ENCODE results near the gene CORO7. TPM values are rescaled to one million over a fixed set of nuclear protein-coding genes. Genes with fewer than 3 reads are reported as not detected.

CORO7 gene
- total RNA-seq, 1 donor from 2014 or later, result 52.4 TPM

DNA sequence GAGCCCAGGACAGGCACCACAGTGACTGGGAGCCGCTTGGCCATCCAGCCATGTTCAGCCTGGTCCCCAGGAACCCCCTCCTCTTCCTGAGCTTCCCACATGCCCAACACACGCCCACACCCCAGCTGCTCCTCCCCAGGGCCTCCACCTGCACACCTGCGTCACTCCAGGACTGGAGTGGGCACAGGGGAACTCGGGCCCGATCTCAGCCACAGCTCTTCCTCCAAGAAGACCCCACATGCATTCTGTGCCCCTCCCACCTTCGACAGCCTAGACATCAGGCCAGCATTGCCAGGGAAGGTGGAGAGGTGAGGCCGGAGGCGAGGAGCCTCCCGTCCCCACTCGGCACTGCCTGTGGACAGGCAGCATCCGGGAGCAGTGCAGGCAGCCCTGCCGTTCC lies 50.8 kb downstream of the CORO7 start:
- Histone ChIP-seq H3K4me1 (peaks cover 19% of the 10 kb centered on the region), H3K4me3 (no peak overlapping the region), H3K9me3 (no peaks in the 10 kb centered on the region), H3K27ac (no peak overlapping the region), H3K27me3 (no peaks in the 10 kb centered on the region), H3K36me3 (peaks cover 44% of the 10 kb centered on the region)
- DNase-seq, result no peak
- no peak for ATAC-seq
- no peak for TF ChIP-seq CTCF (IDR thresholded peaks at IDR 0.05)
- intact Hi-C loops (cut with DNase I), result no loop called here

GRCh38 chr16:4365014-4365406 lies 51.4 kb downstream of the CORO7 start:
- no peak for ATAC-seq

GRCh38 chr16:4364196-4365013 lies 52.0 kb downstream of the CORO7 start:
- Histone ChIP-seq H3K4me1 (peaks cover 8% of the 10 kb centered on the region), H3K36me3 (peaks cover 44% of the 10 kb centered on the region), H3K27ac (no peak overlapping the region), H3K4me3 (no peak overlapping the region), H3K9me3 (no peaks in the 10 kb centered on the region), H3K27me3 (no peaks in the 10 kb centered on the region)
- intact Hi-C loops (cut with DNase I), result no loop called here
- DNase-seq (no peak), ATAC-seq (no peak)
- no peak for TF ChIP-seq CTCF (IDR thresholded peaks at IDR 0.05)

More at GRCh38 chr16:4365014-4365406, 51.4 kb downstream of the CORO7 start:
- Histone ChIP-seq H3K36me3 (peaks cover 44% of the 10 kb centered on the region), H3K27ac (no peak overlapping the region), H3K27me3 (no peaks in the 10 kb centered on the region), H3K4me1 (peaks cover 13% of the 10 kb centered on the region), H3K9me3 (no peaks in the 10 kb centered on the region), H3K4me3 (no peak overlapping the region)
- TF ChIP-seq CTCF (IDR thresholded peaks at IDR 0.05), result no peak
- no peak for DNase-seq
- intact Hi-C loops (cut with DNase I), result no loop called here

DNA sequence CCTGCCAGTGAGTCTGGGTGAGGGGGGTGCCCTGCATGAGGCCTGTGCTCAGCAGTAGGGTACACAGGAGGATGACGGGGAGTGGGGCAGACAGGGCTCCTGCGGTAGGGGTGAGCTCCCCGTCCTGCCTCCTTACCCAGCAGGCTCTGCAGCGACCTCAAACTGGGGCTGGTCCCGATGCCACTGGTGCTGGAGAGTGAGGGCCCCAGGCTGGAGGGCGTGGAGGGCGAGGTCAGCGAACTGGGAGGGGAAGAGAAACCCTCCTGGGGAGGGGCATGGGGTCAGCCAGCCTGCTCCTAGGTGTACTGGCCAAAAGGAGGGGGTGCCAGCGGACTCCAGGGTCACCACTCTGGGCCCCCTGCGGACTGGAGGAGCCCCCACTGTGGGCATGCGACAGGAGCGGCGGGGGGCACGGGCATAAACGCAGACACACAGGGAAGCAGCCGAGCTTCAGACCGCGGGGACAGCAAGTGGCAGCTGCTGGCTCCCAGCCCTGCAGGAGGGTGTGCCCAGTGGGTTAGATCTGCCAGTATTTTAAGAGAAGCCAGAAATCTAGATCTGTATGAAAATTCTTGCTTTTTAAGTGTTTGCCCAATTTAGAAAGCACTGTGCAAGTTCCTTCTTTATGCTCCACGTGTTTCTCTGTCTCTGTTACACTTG lies 53.8 kb downstream of the CORO7 start:
- Histone ChIP-seq H3K27me3 (no peaks in the 10 kb centered on the region), H3K4me3 (no peak overlapping the region), H3K27ac (no peak overlapping the region), H3K9me3 (no peaks in the 10 kb centered on the region), H3K4me1 (no peaks in the 10 kb centered on the region), H3K36me3 (peaks cover 44% of the 10 kb centered on the region)
- ATAC-seq (no peak), DNase-seq (no peak)
- TF ChIP-seq CTCF (IDR thresholded peaks at IDR 0.05), result no peak
- intact Hi-C loops (cut with DNase I), result no loop called here

- no peaks in the 10 kb centered on the region for H3K9me3 ChIP-seq
- no peaks in the 10 kb centered on the region for H3K4me1 ChIP-seq
- intact Hi-C loops (cut with DNase I), result no loop called here
- TF ChIP-seq CTCF (IDR thresholded peaks at IDR 0.05), result no peak
- H3K27ac ChIP-seq, result no peak overlapping the region
- ATAC-seq, result no peak
- no peak for DNase-seq
- H3K27me3 ChIP-seq, result no peaks in the 10 kb centered on the region
- no peak overlapping the region for H3K4me3 ChIP-seq
- H3K36me3 ChIP-seq, result peaks cover 44% of the 10 kb centered on the region
These were observed 54.5 kb downstream of the CORO7 start for GRCh38 chr16:4361944-4362311.
